Islet of Langerhans (tissue), 1 donor: ENCODE data around the gene NARS2.

Experiments
- FAIRE-seq: peaks from one replicate; lab custom pipeline; 2011; peaks lifted over from hg19 to GRCh38; lab: Jason Lieb, UNC

Gene NARS2

DNA sequence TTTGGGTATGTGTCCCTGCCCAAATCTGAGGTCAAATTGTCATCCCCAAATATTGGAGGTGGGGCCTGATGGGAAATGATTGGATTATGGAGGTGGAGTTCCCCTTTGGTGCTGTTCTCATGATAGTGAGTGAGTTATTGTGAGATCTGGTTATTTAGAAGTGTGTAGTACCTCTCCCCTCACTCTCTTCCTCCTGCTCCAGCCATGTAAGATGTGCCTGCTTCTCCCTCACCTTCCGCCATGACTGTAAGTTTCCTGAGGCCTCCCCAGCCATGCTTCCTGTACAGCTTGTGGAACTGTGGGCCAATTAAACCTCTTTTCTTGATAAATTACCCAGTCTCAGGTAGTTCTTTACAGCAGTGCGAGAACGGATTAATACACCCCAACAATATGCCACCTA lies 166.0 kb downstream of the NARS2 start:
- no peak for FAIRE-seq

- no peak for FAIRE-seq
These were observed 168.0 kb downstream of the NARS2 start for GRCh38 chr11:78406568-78407196.

DNA sequence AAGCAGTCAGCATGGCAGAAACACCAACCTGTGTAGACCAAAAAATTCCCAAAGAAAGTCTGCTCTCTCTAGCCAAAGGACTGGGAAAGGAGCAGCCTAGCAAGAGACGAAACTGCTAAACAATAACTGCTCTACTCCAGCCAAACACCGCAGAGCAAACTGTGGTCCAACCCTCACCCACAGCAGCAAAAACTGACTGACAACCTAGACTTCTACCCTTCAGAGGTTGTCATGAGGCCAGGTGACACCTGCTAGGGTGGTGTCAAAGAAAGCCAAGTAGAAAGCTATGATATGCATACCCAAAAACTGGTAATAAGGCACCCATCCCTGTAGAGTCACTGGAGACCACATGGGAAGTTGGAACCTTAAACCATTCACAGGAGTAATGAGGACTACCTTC lies 168.9 kb downstream of the NARS2 start:
- FAIRE-seq, result no peak

GRCh38 chr11:78403781-78404180 lies 170.9 kb downstream of the NARS2 start:
- no peak for FAIRE-seq

- no peak for FAIRE-seq
These were observed 171.8 kb downstream of the NARS2 start for GRCh38 chr11:78402847-78403246.

DNA sequence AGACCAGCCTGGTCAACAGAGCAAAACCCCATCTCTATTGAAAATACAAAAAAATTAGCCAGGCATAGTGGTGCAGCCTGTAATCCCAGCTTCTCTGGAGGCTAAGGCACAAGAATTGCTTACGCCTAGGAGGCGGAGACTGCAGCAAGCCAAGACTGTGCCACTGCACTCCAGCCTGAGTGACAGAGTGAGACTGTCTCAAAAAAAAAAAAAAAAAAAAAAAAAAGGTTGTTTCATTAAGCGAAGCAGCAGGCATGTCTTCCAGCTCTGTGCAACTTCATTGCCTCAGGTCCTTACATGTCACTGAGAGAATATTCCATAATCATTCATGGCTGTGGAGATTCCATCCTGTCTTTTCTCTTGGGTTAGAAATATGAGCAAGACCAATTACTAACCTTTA lies 174.0 kb downstream of the NARS2 start:
- FAIRE-seq, result no peak

DNA sequence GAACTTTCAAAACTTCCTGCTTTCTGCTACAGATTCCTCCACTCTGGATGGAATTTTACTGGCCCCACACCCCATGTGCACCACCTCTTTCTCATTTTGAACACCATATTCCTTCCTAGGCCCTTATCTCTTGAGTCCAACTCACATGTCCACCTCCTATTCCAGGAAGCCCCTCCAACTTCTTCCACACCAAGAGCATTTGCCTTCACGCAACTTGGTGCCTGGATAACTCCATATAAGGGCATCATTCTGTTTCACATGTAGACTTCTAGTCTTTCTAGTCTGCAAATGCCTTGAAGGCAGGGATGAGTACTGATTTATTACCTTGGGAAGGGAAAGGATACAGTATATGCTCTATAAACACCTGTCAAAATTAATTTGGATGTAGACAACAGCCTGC lies 174.5 kb downstream of the NARS2 start:
- no peak for FAIRE-seq

- no peak for FAIRE-seq
These were observed 175.5 kb downstream of the NARS2 start for GRCh38 chr11:78399136-78399535.

- no peak for FAIRE-seq
These were observed 175.9 kb downstream of the NARS2 start for GRCh38 chr11:78398715-78399114.

- FAIRE-seq, result no peak
These were observed 177.3 kb downstream of the NARS2 start for GRCh38 chr11:78397398-78397797.

- no peak for FAIRE-seq
These were observed 179.1 kb downstream of the NARS2 start for GRCh38 chr11:78395597-78395996.

GRCh38 chr11:78392854-78393253 lies 181.8 kb downstream of the NARS2 start:
- FAIRE-seq, result no peak

GRCh38 chr11:78391424-78391823 lies 183.2 kb downstream of the NARS2 start:
- FAIRE-seq, result no peak

DNA sequence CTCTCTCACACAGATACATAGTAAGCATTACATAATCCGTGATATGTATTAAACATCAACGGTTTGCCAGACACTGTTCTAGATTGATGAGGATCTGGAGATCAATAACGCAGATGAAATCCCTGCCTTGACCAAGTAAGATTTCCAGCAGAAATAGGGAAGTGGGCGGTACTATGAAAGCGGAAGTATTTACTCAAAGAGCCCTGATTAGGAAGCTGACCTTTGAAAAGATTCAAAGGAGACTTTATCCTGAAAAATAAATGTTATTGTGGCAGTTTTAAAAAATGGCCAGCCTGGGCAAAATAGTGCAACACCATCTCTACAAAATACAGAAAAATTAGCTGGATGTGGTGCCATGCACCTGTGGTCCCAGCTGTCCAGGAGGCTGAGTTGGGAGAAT lies 183.9 kb downstream of the NARS2 start:
- FAIRE-seq, result no peak

- no peak for FAIRE-seq
These were observed 188.3 kb downstream of the NARS2 start for GRCh38 chr11:78386215-78386941.
